Neural cell (in vitro differentiated cells): ENCODE measurements around the gene FARP1. TPM values are rescaled to one million over a fixed set of nuclear protein-coding genes. Genes with fewer than 3 reads are reported as not detected.

ENCODE experiments used
- H2AFZ ChIP-seq: fragments of 200-600, 300-800 bp; sonication (generic), shearing (Covaris generic); 2 replicates; pipeline ENCODE4 v1.6.0; 2014; ENCODE audit warnings: low read depth, mild to moderate bottlenecking, antibody characterized with exemption, low read length, moderate library complexity
- H3F3A ChIP-seq: fragments of 200-600 bp; shearing (Covaris generic); 2 replicates; pipeline ENCODE4 v1.6.1; 2016; ENCODE audit warnings: mild to moderate bottlenecking, moderate library complexity, mixed read lengths, antibody characterized with exemption, low read length; ENCODE audit not compliant: insufficient read depth, poor library complexity, severe bottlenecking
- H3K27ac ChIP-seq: fragments of 200-600, 300-800 bp; sonication (generic), shearing (Covaris generic); 2 replicates; pipeline ENCODE4 v1.5.1; 2014; ENCODE audit warnings: mild to moderate bottlenecking, low read length, moderate library complexity
- H3K27me3 ChIP-seq: fragments of 300-800, 200-600 bp; sonication (generic), shearing (Covaris generic); 2 replicates; pipeline ENCODE4 v1.6.0; 2014; ENCODE audit warnings: mild to moderate bottlenecking, low read depth, low read length, moderate library complexity; ENCODE audit not compliant: insufficient read depth
- H3K36me3 ChIP-seq: fragments of 300-800, 200-600 bp; sonication (generic), shearing (Covaris generic); 2 replicates; pipeline ENCODE4 v1.5.1; 2014; ENCODE audit warnings: mild to moderate bottlenecking, antibody characterized with exemption, low read length, moderate library complexity; ENCODE audit not compliant: insufficient read depth
- H3K4me2 ChIP-seq: fragments of 300-800, 200-600 bp; sonication (generic), shearing (Covaris generic); 2 replicates; pipeline ENCODE4 v1.6.0; 2014; ENCODE audit warnings: mild to moderate bottlenecking, low read length
- H3K4me3 ChIP-seq: fragments of 300-800, 200-600 bp; sonication (generic), shearing (Covaris generic); 2 replicates; pipeline ENCODE4 v1.5.1; 2014; ENCODE audit warnings: mild to moderate bottlenecking, low read length, moderate library complexity
- H3K79me2 ChIP-seq: fragments of 200-600 bp; shearing (Covaris generic); replicated peaks from 2 replicates; pipeline ENCODE4 v1.6.0; 2014; ENCODE audit warnings: mild to moderate bottlenecking, low read length, moderate library complexity; ENCODE audit not compliant: insufficient read depth
- H3K9ac ChIP-seq: fragments of 300-800, 200-600 bp; sonication (generic), shearing (Covaris generic); 2 replicates; pipeline ENCODE4 v1.6.1; 2016; ENCODE audit warnings: mild to moderate bottlenecking, low read length, mixed read lengths
- H3K9me2 ChIP-seq: fragments of 200-600 bp; shearing (Covaris generic); 2 replicates; pipeline ENCODE4 v1.6.1; 2016; ENCODE audit warnings: mild to moderate bottlenecking, low read length, mixed read lengths; ENCODE audit not compliant: insufficient read depth
- H3K9me3 ChIP-seq: fragments of 200-600, 300-800 bp; sonication (generic), shearing (Covaris generic); 2 replicates; pipeline ENCODE4 v1.6.1; 2016; ENCODE audit warnings: mild to moderate bottlenecking, mixed run types, low read length, moderate library complexity, mixed read lengths
- H4K20me1 ChIP-seq: fragments of 200-600 bp; shearing (Covaris generic); 2 replicates; pipeline ENCODE4 v1.6.1; 2016; ENCODE audit warnings: mild to moderate bottlenecking, mixed run types; ENCODE audit not compliant: insufficient read depth
- CTCF ChIP-seq: fragments of 450-650 bp; IDR thresholded peaks from 2 replicates; pipeline ENCODE4 v1.5.1; 2014; ENCODE audit warnings: antibody characterized with exemption, mild to moderate bottlenecking, moderate library complexity; ENCODE audit not compliant: poor library complexity, severe bottlenecking
- EP300 ChIP-seq: fragments of 450-650 bp; conservative IDR thresholded peaks from 2 replicates; pipeline ENCODE4 v1.6.1; 2014; ENCODE audit warnings: antibody characterized with exemption, mild to moderate bottlenecking, moderate library complexity; ENCODE audit not compliant: poor library complexity, severe bottlenecking
- EZH2 ChIP-seq: fragments of 200-600, 300-800 bp; shearing (Covaris generic), sonication (generic); IDR thresholded peaks from 2 replicates; pipeline ENCODE4 v1.6.1; 2014; ENCODE audit warnings: antibody characterized with exemption, low read length, borderline replicate concordance, mild to moderate bottlenecking; ENCODE audit not compliant: insufficient read depth, poor library complexity, severe bottlenecking
- MXI1 ChIP-seq: fragments of 450-650 bp; conservative IDR thresholded peaks from 2 replicates; pipeline ENCODE4 v1.6.1; 2014; ENCODE audit warnings: antibody characterized with exemption, mild to moderate bottlenecking; ENCODE audit not compliant: poor library complexity, severe bottlenecking
- POLR2AphosphoS5 ChIP-seq: IDR thresholded peaks from 2 replicates; pipeline ENCODE4 v1.6.1; 2012
- RAD21 ChIP-seq: fragments of 450-650 bp; conservative IDR thresholded peaks from 2 replicates; pipeline ENCODE4 v1.6.1; 2014; ENCODE audit warnings: antibody characterized with exemption, mild to moderate bottlenecking, moderate library complexity
- REST ChIP-seq: IDR thresholded peaks from 2 replicates; pipeline ENCODE4 v1.6.1; 2012; ENCODE audit warnings: borderline replicate concordance
- SMC3 ChIP-seq: fragments of 450-650 bp; conservative IDR thresholded peaks from 2 replicates; pipeline ENCODE4 v1.6.1; 2014; ENCODE audit warnings: antibody characterized with exemption, mild to moderate bottlenecking, moderate library complexity; ENCODE audit not compliant: poor library complexity
- TAF1 ChIP-seq: IDR thresholded peaks from 2 replicates; pipeline ENCODE4 v1.6.1; 2012; ENCODE audit warnings: low read depth
- polyA plus RNA-seq: library from polyadenylated mRNA; depleted of rRNA; stranded (reverse); fragments of >200 nt; gene quantifications from 2 replicates; pipeline ENCODE4 v1.2.3, GENCODE V29; 2014

FARP1 gene
- polyA plus RNA-seq, 1 donor from 2014 or later = 19.7 TPM

GRCh38 chr13:98094678-98095266 lies 48.1 kb upstream of the FARP1 start:
- H3K27me3 ChIP-seq = no peaks in the 10 kb centered on the region
- no peak overlapping the region for H3K4me2 ChIP-seq
- no peak overlapping the region for H3K9ac ChIP-seq
- H2AFZ ChIP-seq = no peak overlapping the region
- no peaks in the 10 kb centered on the region for H3F3A ChIP-seq
- H3K9me2 ChIP-seq = no peaks in the 10 kb centered on the region
- H3K36me3 ChIP-seq = no peaks in the 10 kb centered on the region
- H3K4me3 ChIP-seq = no peak overlapping the region
- peaks cover 7% of the 10 kb centered on the region for H3K9me3 ChIP-seq
- TF ChIP-seq MXI1 = no peak
- TF ChIP-seq EP300 = no peak
- no peak for TF ChIP-seq REST
- no peak for TF ChIP-seq TAF1
- TF ChIP-seq POLR2AphosphoS5 = no peak
- no peak for TF ChIP-seq CTCF
- TF ChIP-seq EZH2 = no peak
- TF ChIP-seq SMC3 = no peak
- TF ChIP-seq RAD21 = no peak
- no peak overlapping the region for H3K27ac ChIP-seq
- H3K79me2 ChIP-seq = no peaks in the 10 kb centered on the region
- no peaks in the 10 kb centered on the region for H4K20me1 ChIP-seq

- Histone ChIP-seq H2AFZ (no peak overlapping the region), H3K36me3 (no peaks in the 10 kb centered on the region), H4K20me1 (no peaks in the 10 kb centered on the region), H3K4me3 (no peak overlapping the region), H3K79me2 (no peaks in the 10 kb centered on the region), H3F3A (no peaks in the 10 kb centered on the region), H3K9me2 (no peaks in the 10 kb centered on the region), H3K9ac (no peak overlapping the region), H3K4me2 (no peak overlapping the region), H3K9me3 (peaks cover 7% of the 10 kb centered on the region), H3K27me3 (no peaks in the 10 kb centered on the region), H3K27ac (no peak overlapping the region)
- no peak for TF ChIP-seq EP300
- no peak for TF ChIP-seq REST
- TF ChIP-seq RAD21 = no peak
- TF ChIP-seq POLR2AphosphoS5 = no peak
- no peak for TF ChIP-seq TAF1
- no peak for TF ChIP-seq EZH2
- no peak for TF ChIP-seq SMC3
- TF ChIP-seq CTCF = no peak
- TF ChIP-seq MXI1 = no peak
These were observed 46.8 kb upstream of the FARP1 start for GRCh38 chr13:98096059-98096458.
